HG03565 (cell line): Measurements from ENCODE around the gene WSB2.
"Not testable (repeated sequence)": the region's sequence is repeated elsewhere in the genome, so short reads cannot be mapped to it uniquely, and the experiment has no call there.

Source experiments
- ATAC-seq: cut with Tn5 transposase; IDR thresholded peaks from one replicate; pipeline ENCODE4 v1.9.1; 2021; ENCODE audit warnings: mild to moderate bottlenecking, moderate library complexity; ENCODE audit not compliant: unreplicated experiment

The WSB2 gene

GRCh38 chr12:118061011-118061872 is at the start of gene WSB2:
Gene WSB2, minus strand, starts transcription at chr12:118061179. Its CDS starts 131 bp downstream, at chr12:118061048.
- ATAC-seq, result no peak

GRCh38 chr12:118109088-118109487 is 48.1 kb upstream of the WSB2 start:
- ATAC-seq, result no peak

- ATAC-seq, result no peak
Observed at GRCh38 chr12:118107694-118108093, 46.7 kb upstream of the WSB2 start.

GRCh38 chr12:118107011-118107410 is 46.0 kb upstream of the WSB2 start:
- ATAC-seq, result no peak

GRCh38 chr12:118103601-118104382 is 42.8 kb upstream of the WSB2 start, which contains the start of gene VSIG10:
Gene VSIG10, minus strand, starts transcription at chr12:118104011. Its CDS starts 340 bp downstream, at chr12:118103671.
- ATAC-seq, result no peak

- ATAC-seq, result no peak
Observed at GRCh38 chr12:118103201-118103600, 42.2 kb upstream of the WSB2 start.

- no peak for ATAC-seq
Observed at GRCh38 chr12:118102609-118103008, 41.6 kb upstream of the WSB2 start.

GRCh38 chr12:118102070-118102469 is 41.1 kb upstream of the WSB2 start:
- ATAC-seq, result no peak

- no peak for ATAC-seq
Observed at GRCh38 chr12:118101051-118101450, 40.1 kb upstream of the WSB2 start.

- ATAC-seq, result no peak
Observed at GRCh38 chr12:118098911-118099671, 38.1 kb upstream of the WSB2 start.

GRCh38 chr12:118098401-118098800 is 37.4 kb upstream of the WSB2 start:
- ATAC-seq, result no peak

GRCh38 chr12:118094039-118094438 is 33.1 kb upstream of the WSB2 start:
- ATAC-seq, result no peak

- no peak for ATAC-seq
Observed at GRCh38 chr12:118089782-118090181, 28.8 kb upstream of the WSB2 start.

- ATAC-seq, result no peak
Observed at GRCh38 chr12:118082161-118082560, 21.2 kb upstream of the WSB2 start.

GRCh38 chr12:118081521-118081920 is 20.5 kb upstream of the WSB2 start:
- not testable (repeated sequence) for ATAC-seq

GRCh38 chr12:118073768-118074167 is 12.8 kb upstream of the WSB2 start:
- ATAC-seq, result no peak

GRCh38 chr12:118070650-118071049 is 9.7 kb upstream of the WSB2 start:
- no peak for ATAC-seq

GRCh38 chr12:118068445-118068844 is 7.5 kb upstream of the WSB2 start:
- no peak for ATAC-seq

- ATAC-seq, result no peak
Observed at GRCh38 chr12:118065380-118065779, 4.4 kb upstream of the WSB2 start.

- ATAC-seq, result no peak
Observed at GRCh38 chr12:118064608-118065007, 3.6 kb upstream of the WSB2 start.
